ENCODE results near the gene PLEKHG4. TPM values are rescaled to one million over a fixed set of nuclear protein-coding genes. Genes with fewer than 3 reads are reported as not detected.

PLEKHG4 gene
- total RNA-seq, 1 experiment from 2014 or later, result 5.9 TPM

GRCh38 chr16:67305216-67306071, 26.1 kb downstream of the PLEKHG4 start (continued):
- TF ChIP-seq ZNF532 (CRISPR knock-in tag; IDR thresholded peaks at IDR 0.05; ENCODE audit: borderline replicate concordance) (no peak), PRDM15 (CRISPR knock-in tag; IDR thresholded peaks at IDR 0.05) (no peak), ZNF671 (CRISPR knock-in tag; IDR thresholded peaks at IDR 0.05) (no peak), NR3C1 (CRISPR knock-in tag; conservative IDR thresholded peaks at IDR 0.05; ENCODE audit: low read depth) (no peak), ESRRA (CRISPR knock-in tag; IDR thresholded peaks at IDR 0.05; ENCODE audit: borderline replicate concordance) (no peak), CDX4 (CRISPR knock-in tag; IDR thresholded peaks at IDR 0.05; ENCODE audit: borderline replicate concordance) (no peak)

- ATAC-seq, result no peak
- no peak for DNase-seq (ENCODE audit: low spot score)
- POLR2A ChIA-PET, result no interaction called here
- Mint-ChIP-seq H3K4me1 (no peaks in the 10 kb centered on the region), H3K27me3 (ENCODE audit: low read depth) (peaks cover 9% of the 10 kb centered on the region), H3K9me3 (no peaks in the 10 kb centered on the region), H3K36me3 (no peaks in the 10 kb centered on the region), H3K4me3 (no peak overlapping the region), H3K27ac (no peak overlapping the region)
- TF ChIP-seq ATF2 (CRISPR knock-in tag; IDR thresholded peaks at IDR 0.05; ENCODE audit: borderline replicate concordance, low read depth) (no peak), TP53 (CRISPR knock-in tag; IDR thresholded peaks at IDR 0.05) (no peak), ZNF263 (CRISPR knock-in tag; IDR thresholded peaks at IDR 0.05; ENCODE audit: low read depth) (no peak), ZNF281 (CRISPR knock-in tag; IDR thresholded peaks at IDR 0.05) (no peak), ATF1 (CRISPR knock-in tag; IDR thresholded peaks at IDR 0.05) (no peak), FOXJ3 (CRISPR knock-in tag; IDR thresholded peaks at IDR 0.05; ENCODE audit: borderline replicate concordance) (no peak), ATF3 (CRISPR knock-in tag; conservative IDR thresholded peaks at IDR 0.05) (no peak), ZSCAN18 (CRISPR knock-in tag; IDR thresholded peaks at IDR 0.05) (no peak), ZNF219 (CRISPR knock-in tag; IDR thresholded peaks at IDR 0.05; ENCODE audit: borderline replicate concordance) (no peak)
- CTCF ChIA-PET, result interaction anchor here (1.0 to 5.9 kb wide), 3 partner anchors 16 to 47 kb away, joined by 3 to 20 read pairs (median 4); partner anchors contain the start of genes KCTD19 and LRRC36
Measured at GRCh38 chr16:67310561-67310960, 31.2 kb downstream of the PLEKHG4 start.
